GM10248 (cell line): ENCODE results near the gene NTMT1.
"Not testable (repeated sequence)": the region's sequence is repeated elsewhere in the genome, so short reads cannot be mapped to it uniquely, and the experiment has no call there.

Experiments
- CTCF ChIA-PET: fragments of 300-600 bp; sonication (Branson Sonifier 250); formaldehyde crosslinking; extraction: SDS; loops from one replicate; lab custom pipeline; 2021; ENCODE audit warnings: antibody characterized with exemption; lab: Yijun Ruan, JAX
- POLR2A ChIA-PET: fragments of 350-650 bp; sonication (Branson Sonifier 250); formaldehyde crosslinking; extraction: SDS; loops from one replicate; lab custom pipeline; 2020; ENCODE audit warnings: antibody characterized with exemption; lab: Yijun Ruan, JAX
- DNase-seq: peaks from one replicate; pipeline ENCODE4 v3.0.0; 2012; ENCODE audit errors: extremely low spot score
- TF ChIP-seq, protein P1 (sequence below): IDR thresholded peaks from 2 replicates; pipeline ENCODE4 v1.5.1; 2012; ENCODE audit warnings: mild to moderate bottlenecking, low read depth; ENCODE audit errors: extremely low read depth, missing control alignments, control extremely low read depth

NTMT1 gene

GRCh38 chr9:129587487-129588262, 38.3 kb upstream of the NTMT1 start:
- ChIA-PET POLR2A (no interaction called here), CTCF (interaction anchor here (1.0 to 2.0 kb wide), 6 partner anchors 15 to 456 kb away, joined by 3 to 7 read pairs (median 4); no protein-coding TSS in a partner anchor)
- TF ChIP-seq, protein P1, sequence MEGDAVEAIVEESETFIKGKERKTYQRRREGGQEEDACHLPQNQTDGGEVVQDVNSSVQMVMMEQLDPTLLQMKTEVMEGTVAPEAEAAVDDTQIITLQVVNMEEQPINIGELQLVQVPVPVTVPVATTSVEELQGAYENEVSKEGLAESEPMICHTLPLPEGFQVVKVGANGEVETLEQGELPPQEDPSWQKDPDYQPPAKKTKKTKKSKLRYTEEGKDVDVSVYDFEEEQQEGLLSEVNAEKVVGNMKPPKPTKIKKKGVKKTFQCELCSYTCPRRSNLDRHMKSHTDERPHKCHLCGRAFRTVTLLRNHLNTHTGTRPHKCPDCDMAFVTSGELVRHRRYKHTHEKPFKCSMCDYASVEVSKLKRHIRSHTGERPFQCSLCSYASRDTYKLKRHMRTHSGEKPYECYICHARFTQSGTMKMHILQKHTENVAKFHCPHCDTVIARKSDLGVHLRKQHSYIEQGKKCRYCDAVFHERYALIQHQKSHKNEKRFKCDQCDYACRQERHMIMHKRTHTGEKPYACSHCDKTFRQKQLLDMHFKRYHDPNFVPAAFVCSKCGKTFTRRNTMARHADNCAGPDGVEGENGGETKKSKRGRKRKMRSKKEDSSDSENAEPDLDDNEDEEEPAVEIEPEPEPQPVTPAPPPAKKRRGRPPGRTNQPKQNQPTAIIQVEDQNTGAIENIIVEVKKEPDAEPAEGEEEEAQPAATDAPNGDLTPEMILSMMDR: no peak
- no peak for DNase-seq

- DNase-seq: no peak
- ChIA-PET CTCF (interaction anchor here (1.0 to 1.8 kb wide), 5 partner anchors 9 to 459 kb away, joined by 3 to 5 read pairs (median 4); no protein-coding TSS in a partner anchor), POLR2A (no interaction called here)
- TF ChIP-seq, protein P1: no peak
These were observed 35.5 kb upstream of the NTMT1 start for GRCh38 chr9:129590466-129590865.

DNA sequence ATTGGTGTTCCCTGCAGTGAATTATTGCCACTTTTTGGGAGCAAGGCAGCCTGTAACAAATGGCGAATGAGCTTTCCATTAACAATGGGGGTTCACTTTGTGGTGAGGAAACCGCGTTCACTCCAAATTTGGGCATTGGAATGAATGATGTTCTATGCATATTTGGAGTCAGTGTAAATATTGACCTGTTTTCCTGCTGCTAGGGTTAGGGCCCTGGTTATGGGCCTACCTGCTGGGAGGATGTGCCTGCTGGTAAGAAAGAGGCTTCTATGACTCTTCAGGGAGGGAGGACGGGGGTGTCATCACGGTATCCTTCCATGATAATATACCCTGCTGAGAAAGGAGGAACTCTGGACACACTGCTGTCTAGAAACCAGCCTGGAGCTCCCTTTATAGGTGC, 34.0 kb upstream of the NTMT1 start:
- ChIA-PET POLR2A (no interaction called here), CTCF (interaction anchor here (0.9 to 3.1 kb wide), 2 partner anchors 19 to 33 kb away, joined by 3 to 8 read pairs; no protein-coding TSS in a partner anchor)
- TF ChIP-seq, protein P1: no peak

GRCh38 chr9:129592790-129593189, 33.2 kb upstream of the NTMT1 start:
- not testable (repeated sequence) for DNase-seq
- ChIA-PET CTCF (interaction anchor here (1.1 to 3.1 kb wide), 2 partner anchors 9 to 32 kb away, joined by 3 to 8 read pairs; no protein-coding TSS in a partner anchor), POLR2A (interaction anchor here (0.6 kb wide), 2 partner anchors 18 to 419 kb away, joined by 3 to 4 read pairs; no protein-coding TSS in a partner anchor)

More for the DNA sequence above, 34.0 kb upstream of the NTMT1 start:
- no peak for DNase-seq

DNA sequence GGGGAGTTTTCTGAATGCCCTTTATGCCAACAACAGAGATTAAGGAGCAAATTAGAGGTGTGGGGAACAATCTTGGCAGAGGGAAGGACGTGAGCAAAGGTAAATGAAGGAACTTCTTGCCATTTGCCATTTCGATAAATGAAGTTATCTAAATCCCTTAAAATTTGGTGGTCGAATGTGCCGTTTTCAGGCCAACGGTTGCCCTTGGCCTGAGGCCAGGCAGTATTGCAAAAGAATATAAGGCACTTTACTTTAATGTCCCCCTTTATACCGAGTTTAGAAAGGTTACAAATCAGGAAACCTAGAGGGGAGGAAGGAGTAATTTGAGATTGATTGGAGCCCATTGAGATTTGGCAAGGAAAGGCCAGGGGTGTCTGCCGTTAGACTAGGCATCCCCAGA, 31.3 kb upstream of the NTMT1 start:
- ChIA-PET POLR2A (no interaction called here), CTCF (no interaction called here)
- DNase-seq: no peak
- TF ChIP-seq, protein P1: no peak

DNA sequence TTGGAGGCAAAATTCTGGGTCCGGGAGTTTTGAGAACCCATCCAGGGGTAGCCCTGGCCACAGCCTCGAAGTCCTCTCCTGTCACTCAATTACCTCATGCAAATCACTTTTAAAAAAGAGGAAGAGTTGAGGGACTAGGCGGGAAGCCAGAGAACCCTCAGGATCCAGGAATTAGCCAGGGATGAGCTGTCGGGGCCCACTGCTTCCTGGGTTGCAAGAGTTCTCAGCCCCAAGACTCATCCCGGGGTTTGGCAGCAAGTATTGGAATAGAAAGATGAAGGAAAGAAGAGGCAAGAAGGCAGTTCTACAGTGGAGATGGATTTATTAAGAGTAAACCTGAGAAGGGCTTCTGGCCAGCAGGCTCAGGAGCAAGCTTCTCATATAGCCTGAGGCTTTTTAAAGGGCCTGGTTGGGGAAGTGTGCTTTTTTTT, 30.6 kb upstream of the NTMT1 start:
- TF ChIP-seq, protein P1: no peak
- no peak for DNase-seq
- ChIA-PET CTCF (interaction anchor here (0.7 to 2.7 kb wide), 9 partner anchors 9 to 470 kb away, joined by 3 to 14 read pairs (median 5); no protein-coding TSS in a partner anchor), POLR2A (interaction anchor here (0.8 kb wide), 1 partner anchor 92 kb away, joined by 5 read pairs; no protein-coding TSS in a partner anchor)
